SIG-M5 treated with dmso at 0.1 percent for 504 hours (cell line): Measurements from ENCODE around the gene ARID5B.

Experiments used
- DNase-seq: peaks from one replicate; lab custom pipeline; 2025; ENCODE audit not compliant: unreplicated experiment; lab: John Stamatoyannopoulos, UW

ARID5B gene

DNA sequence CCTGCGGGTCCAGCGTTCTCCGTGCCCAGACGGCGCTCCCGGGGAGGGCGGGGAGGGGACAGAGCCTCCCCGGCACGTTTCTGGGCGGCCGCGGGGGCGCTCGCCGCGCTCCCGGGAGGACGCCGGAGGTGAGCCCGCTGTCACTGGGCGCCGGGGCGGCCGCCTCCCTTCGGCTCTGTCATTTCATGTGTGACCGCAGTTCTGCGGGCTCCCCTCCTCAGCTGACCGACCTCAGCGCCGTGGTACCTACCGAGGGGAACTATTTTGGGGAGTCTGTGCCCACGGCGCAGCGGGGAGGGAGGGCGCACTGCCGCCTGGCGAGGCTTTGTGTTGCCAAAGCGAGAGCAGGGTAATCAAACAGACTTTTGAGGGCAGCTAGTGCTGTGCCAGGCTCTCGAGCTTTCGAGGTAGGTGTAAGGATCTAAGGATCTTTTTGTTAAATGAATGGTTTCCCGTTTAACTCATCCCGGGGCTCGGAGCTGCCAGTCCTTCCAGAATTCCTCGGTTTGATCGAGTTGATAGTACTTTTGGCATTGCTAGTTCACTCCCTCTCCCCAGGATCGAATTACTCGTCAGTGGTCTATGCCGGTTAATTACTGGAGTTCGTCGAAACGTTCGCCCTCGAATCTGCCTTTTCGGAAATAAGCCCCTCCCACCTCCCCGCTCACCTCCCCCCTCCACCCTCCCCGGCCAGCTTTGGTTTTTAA is 1.9 kb downstream of the ARID5B start:
- peak; percentile 35 for DNase-seq

- no peak for DNase-seq
Measured at GRCh38 chr10:61903928-61904344, 2.4 kb downstream of the ARID5B start.

DNA sequence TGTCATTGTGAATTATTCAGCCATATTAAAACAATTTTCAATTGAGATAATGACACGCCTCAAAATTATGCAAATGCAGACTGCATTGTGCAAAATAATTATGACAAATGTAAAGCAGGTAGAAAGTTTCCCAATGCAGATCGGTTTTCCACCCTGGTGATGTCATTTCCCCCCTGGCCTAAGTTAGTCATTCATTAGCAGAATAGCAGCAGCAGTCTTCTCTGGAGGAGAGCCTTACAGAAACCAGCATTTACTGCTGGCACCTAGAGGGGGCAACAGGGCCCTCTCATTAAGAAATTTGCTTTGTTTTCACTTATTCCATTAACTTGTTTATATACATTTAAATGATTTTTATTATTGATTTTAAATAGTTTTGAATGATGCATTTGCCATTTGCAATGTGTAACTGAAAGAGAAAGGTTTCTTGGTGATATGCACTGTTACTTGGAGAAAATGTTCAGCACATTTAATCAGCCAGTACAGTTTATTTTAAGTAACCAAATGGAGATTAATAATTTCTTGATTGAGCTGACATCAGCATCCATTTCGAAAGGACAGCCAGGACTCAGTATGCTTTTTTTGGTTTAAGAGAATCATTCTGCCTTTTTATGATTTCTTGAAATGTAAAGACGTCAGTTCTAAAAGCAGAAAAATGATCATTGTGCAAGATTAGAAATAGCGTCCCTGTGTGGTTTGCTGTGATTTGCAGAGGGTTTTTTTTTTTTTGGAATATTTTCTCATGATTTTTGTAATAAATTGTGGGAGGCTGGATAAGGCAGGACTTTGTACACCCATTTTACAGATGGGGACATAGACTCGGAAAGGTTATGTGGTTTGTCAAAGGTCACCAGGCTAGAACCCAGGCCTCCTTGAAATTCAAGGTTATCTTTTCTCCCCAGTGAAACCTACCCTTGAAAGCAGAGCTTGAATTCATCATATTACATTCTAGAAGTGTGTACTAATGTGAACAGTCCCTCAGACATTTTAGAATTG is 3.5 kb downstream of the ARID5B start:
- DNase-seq = peak; percentile 70

- no peak for DNase-seq
Measured at GRCh38 chr10:61905837-61906561, 4.5 kb downstream of the ARID5B start.

DNA sequence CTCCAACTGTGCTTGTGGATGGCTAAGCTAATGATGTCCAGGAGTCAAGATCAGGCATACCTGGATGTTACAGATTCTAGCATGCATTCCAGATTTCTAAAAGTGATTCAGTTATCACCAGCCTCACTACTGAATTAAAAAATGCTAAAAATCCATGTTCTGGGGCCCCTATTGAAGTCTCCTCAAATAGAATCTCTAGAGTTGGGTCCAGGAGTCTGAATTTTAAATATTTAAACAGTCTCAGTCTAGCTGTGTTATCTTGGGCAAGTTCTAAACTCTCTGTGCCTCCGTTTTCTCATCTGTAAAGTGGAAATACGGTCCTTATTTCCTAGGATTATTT is 5.0 kb downstream of the ARID5B start:
- DNase-seq = no peak

DNA sequence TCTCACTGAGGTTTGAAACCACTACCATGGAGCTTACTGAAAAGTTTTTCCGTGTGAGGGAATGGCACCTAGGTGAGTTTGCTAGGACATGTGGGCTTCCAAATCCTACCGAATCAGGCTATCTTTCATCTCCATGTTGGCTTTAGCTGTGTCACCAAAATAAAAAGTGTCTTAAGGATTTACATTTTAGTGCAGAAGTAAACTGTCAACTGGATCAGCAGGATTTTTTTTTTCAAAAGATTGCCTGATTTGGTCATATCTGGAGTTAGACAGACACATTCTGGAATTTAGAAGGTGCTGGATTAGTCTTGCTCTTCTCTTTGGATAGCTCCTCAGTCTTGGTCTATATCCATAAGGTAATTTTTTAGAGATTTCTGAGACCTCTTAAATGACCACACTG is 5.5 kb downstream of the ARID5B start:
- no peak for DNase-seq

- no peak for DNase-seq
Measured at GRCh38 chr10:61907587-61907986, 6.1 kb downstream of the ARID5B start.

DNA sequence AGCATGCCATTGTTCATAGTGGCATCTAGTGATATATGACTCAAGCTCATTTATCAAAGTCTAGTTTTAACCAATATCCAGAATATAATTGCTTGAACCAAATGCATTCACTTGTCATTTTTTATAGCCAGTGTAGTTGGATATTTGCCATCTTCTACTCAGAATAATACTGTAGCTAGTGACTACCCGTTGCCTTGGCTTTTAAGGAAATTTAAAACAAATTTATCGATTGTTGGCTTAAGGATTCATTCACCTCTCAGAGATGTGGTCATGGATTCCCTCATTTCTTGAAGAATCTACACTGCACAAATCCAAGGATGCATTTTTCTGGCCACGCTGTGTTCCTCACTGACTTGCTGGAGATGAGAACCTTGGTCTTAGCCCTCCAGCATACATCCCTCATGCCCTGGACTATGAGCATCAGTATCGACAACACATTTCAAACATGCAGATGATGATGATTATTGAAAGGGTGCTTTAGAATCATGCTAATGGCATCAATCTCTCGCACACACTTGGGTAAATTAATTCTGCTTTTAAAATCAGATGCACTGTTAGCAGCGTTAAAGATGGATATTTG is 8.8 kb downstream of the ARID5B start:
- DNase-seq = no peak

- no peak for DNase-seq
Measured at GRCh38 chr10:61910894-61911293, 9.4 kb downstream of the ARID5B start.

- no peak for DNase-seq
Measured at GRCh38 chr10:61911425-61911824, 9.9 kb downstream of the ARID5B start.

GRCh38 chr10:61912981-61913380 is 11.5 kb downstream of the ARID5B start:
- no peak for DNase-seq

DNA sequence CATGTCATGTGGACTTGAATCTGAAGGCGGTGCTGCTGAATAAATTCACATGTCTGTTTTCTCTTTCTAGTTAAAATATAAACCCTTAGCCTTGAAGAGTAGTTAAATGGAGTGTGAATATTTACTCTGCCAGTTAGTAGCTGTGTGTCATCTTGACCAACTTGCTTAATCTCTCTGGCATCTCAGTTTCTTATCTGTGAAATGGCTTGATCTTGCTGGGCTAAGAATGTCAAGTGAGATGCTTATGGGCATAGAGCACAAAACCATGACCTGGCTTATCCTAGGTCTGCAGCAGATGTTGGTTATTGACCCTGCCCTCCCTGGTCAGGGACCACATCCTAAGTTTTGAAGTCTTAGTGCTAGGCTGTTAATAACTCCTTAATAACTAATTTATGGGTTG is 16.6 kb downstream of the ARID5B start:
- no peak for DNase-seq

GRCh38 chr10:61918989-61919388 is 17.5 kb downstream of the ARID5B start:
- no peak for DNase-seq

DNA sequence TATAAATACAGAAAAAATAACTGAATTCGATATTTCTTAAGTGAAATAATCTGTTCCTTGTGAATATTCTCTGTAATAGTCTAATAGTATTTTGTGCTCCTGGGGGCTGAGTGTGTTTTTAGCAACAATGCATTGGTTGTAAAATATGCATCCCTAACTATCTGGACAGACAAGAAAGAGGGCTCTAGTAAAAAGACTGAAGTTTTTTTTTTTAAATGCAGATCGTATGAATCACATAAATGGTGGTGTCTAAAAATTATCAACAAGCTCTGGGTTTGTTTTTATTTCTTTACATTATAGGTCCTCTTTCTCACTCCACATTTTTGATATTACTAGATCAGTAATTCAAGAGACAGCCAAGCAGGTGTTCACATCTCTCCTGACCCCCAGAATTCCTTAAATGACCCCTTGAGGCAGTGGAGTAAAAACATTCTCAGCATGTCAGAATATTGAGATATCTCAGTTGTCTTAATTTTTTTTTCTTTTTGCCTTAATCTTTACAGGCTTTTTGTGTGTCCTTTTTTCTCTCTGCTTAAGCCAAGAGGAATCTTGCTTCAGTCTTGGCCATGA is 18.2 kb downstream of the ARID5B start:
- DNase-seq = no peak

DNA sequence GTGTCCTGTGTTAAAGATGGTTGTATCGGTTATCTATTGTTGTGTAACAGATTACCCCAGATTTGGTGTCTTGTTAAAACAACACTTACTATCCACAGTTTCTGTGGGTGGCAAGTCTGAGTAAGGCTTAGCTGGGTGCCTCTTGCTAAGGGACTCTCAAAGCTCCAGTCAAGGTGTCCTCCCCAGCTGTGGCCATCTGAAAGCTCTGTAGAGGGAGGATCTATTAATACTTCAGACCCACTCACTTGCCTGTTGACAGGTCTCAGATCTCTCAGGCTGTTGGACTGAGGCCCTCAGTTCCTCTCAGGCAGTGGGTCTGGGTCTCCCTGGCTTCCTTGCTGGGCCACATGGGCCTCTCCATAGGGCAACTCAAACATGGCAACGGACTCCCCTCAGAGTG is 19.6 kb downstream of the ARID5B start:
- DNase-seq = no peak

DNA sequence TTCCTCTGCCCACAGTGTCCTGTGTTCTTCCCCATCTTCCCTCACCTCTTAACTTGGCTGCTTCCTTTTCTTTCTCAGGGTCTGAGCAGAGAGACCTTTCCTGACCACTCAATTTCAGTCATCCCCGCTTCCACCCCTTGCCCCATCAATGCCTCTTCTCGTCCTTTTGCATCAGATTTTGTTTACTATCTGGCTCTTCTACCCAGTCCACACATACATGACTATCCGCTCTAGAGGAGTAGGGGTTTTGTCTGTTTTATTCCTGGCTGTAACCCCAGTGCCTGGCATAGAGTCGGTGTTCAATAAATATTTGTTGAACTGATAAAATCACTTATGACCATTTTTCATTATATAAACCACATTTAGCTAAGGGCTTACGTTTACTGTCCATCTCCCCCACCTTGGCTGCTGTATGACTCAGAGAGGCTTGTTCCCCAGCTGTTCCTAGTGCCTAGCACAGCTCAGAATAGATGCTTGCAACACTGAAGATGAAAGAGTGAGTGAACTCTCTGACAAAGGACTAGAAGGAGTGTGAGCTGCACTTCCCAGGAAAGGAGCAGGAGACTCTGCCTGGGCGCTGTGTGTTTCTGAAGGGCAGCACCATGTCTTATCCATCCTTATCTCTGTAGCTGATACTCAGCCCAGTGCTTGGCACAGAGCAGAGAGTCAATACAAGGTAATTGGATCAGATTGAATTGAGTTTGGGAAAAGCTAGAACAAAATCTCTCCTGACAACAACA is 21.9 kb downstream of the ARID5B start:
- no peak for DNase-seq

GRCh38 chr10:61923950-61924274 is 22.4 kb downstream of the ARID5B start:
- no peak for DNase-seq

GRCh38 chr10:61929555-61929954 is 28.1 kb downstream of the ARID5B start:
- no peak for DNase-seq

- no peak for DNase-seq
Measured at GRCh38 chr10:61931620-61932332, 30.3 kb downstream of the ARID5B start.
